T-helper 22 cell (primary cell): ENCODE results near the gene P2RX3.
"Not testable (repeated sequence)": the region's sequence is repeated elsewhere in the genome, so short reads cannot be mapped to it uniquely, and the experiment has no call there.

ENCODE experiments used
- DNase-seq: peaks from one replicate; pipeline ENCODE4 v3.0.0-alpha.2; 2020; ENCODE audit warnings: low read depth

The P2RX3 gene

GRCh38 chr11:57349491-57350274 is 11.5 kb downstream of the P2RX3 start:
- DNase-seq: peak; percentile 22

GRCh38 chr11:57353036-57353435 is 14.9 kb downstream of the P2RX3 start:
- DNase-seq: no peak

- DNase-seq: no peak
Measured at GRCh38 chr11:57353446-57353845, 15.3 kb downstream of the P2RX3 start.

GRCh38 chr11:57353852-57354251 is 15.7 kb downstream of the P2RX3 start:
- DNase-seq: no peak

GRCh38 chr11:57354699-57355098 is 16.5 kb downstream of the P2RX3 start:
- DNase-seq: no peak

- DNase-seq: no peak
Measured at GRCh38 chr11:57356268-57356667, 18.1 kb downstream of the P2RX3 start.

GRCh38 chr11:57357310-57357709 is 19.2 kb downstream of the P2RX3 start:
- no peak for DNase-seq

GRCh38 chr11:57357856-57358255 is 19.7 kb downstream of the P2RX3 start:
- no peak for DNase-seq

GRCh38 chr11:57358543-57358961 is 20.4 kb downstream of the P2RX3 start:
- DNase-seq: no peak

GRCh38 chr11:57358991-57359390 is 20.8 kb downstream of the P2RX3 start:
- DNase-seq: no peak

- no peak for DNase-seq
Measured at GRCh38 chr11:57359396-57359795, 21.2 kb downstream of the P2RX3 start.

GRCh38 chr11:57359896-57360690 is 21.9 kb downstream of the P2RX3 start:
- no peak for DNase-seq

- no peak for DNase-seq
Measured at GRCh38 chr11:57360991-57361390, 22.8 kb downstream of the P2RX3 start.

GRCh38 chr11:57361420-57361819 is 23.3 kb downstream of the P2RX3 start:
- DNase-seq: not testable (repeated sequence)

- DNase-seq: no peak
Measured at GRCh38 chr11:57361926-57362325, 23.8 kb downstream of the P2RX3 start.

GRCh38 chr11:57363131-57364080 is 25.3 kb downstream of the P2RX3 start:
- DNase-seq: no peak

GRCh38 chr11:57364851-57365660 is 26.9 kb downstream of the P2RX3 start:
- no peak for DNase-seq

- DNase-seq: no peak
Measured at GRCh38 chr11:57368106-57368844, 30.1 kb downstream of the P2RX3 start.

GRCh38 chr11:57368845-57369232 is 30.7 kb downstream of the P2RX3 start:
- DNase-seq: no peak

- DNase-seq: no peak
Measured at GRCh38 chr11:57370251-57370650, 32.1 kb downstream of the P2RX3 start.

GRCh38 chr11:57370941-57371340 is 32.8 kb downstream of the P2RX3 start:
- DNase-seq: no peak
